Hepatocyte (in vitro differentiated cells): ENCODE results near the gene PKNOX2. TPM values are rescaled to one million over a fixed set of nuclear protein-coding genes. Genes with fewer than 3 reads are reported as not detected.

Experiments used
- DNase-seq: peaks from one replicate; pipeline ENCODE4 v3.0.0-alpha.2; 2016; ENCODE audit warnings: low spot score
- H2AFZ ChIP-seq: fragments of 200-600 bp; sonication (generic); 2 replicates; pipeline ENCODE4 v1.6.0; 2016; ENCODE audit warnings: antibody characterized with exemption, mild to moderate bottlenecking
- H3K27ac ChIP-seq: fragments of 200-600 bp; sonication (generic); 2 replicates; pipeline ENCODE4 v1.5.1; 2016; ENCODE audit warnings: mild to moderate bottlenecking
- H3K27me3 ChIP-seq: fragments of 200-600 bp; sonication (generic); 2 replicates; pipeline ENCODE4 v1.6.1; 2016
- H3K36me3 ChIP-seq: fragments of 200-600 bp; sonication (generic); replicated peaks from 2 replicates; pipeline ENCODE4 v1.5.1; 2016; ENCODE audit warnings: low read depth; ENCODE audit not compliant: insufficient read depth
- H3K4me1 ChIP-seq: fragments of 200-600 bp; sonication (generic); 2 replicates; pipeline ENCODE4 v1.5.1; 2016; ENCODE audit warnings: mild to moderate bottlenecking, moderate library complexity; ENCODE audit not compliant: insufficient read depth
- H3K4me2 ChIP-seq: fragments of 200-600 bp; sonication (generic); 2 replicates; pipeline ENCODE4 v1.6.0; 2016
- H3K4me3 ChIP-seq: fragments of 200-600 bp; sonication (generic); 2 replicates; pipeline ENCODE4 v1.5.1; 2016; ENCODE audit warnings: mild to moderate bottlenecking
- H3K79me2 ChIP-seq: fragments of 200-600 bp; sonication (generic); 2 replicates; pipeline ENCODE4 v1.6.0; 2017; ENCODE audit warnings: mild to moderate bottlenecking
- H3K9me2 ChIP-seq: fragments of 200-600 bp; sonication (generic); replicated peaks from 2 replicates; pipeline ENCODE4 v1.6.0; 2017; ENCODE audit warnings: mild to moderate bottlenecking; ENCODE audit not compliant: insufficient read depth
- H3K9me3 ChIP-seq: fragments of 200-600 bp; sonication (generic); 2 replicates; pipeline ENCODE4 v1.5.1; 2016; ENCODE audit warnings: low read depth, mild to moderate bottlenecking
- H4K20me1 ChIP-seq: fragments of 200-600 bp; sonication (generic); 2 replicates; pipeline ENCODE4 v1.6.0; 2016; ENCODE audit warnings: mild to moderate bottlenecking; ENCODE audit not compliant: insufficient read depth, poor library complexity, severe bottlenecking
- EZH2 ChIP-seq: fragments of 200-600 bp; sonication (generic); IDR thresholded peaks from 2 replicates; pipeline ENCODE4 v1.6.1; 2016; ENCODE audit warnings: antibody characterized with exemption, mild to moderate bottlenecking, borderline replicate concordance
- EZH2phosphoT487 ChIP-seq: fragments of 200-600 bp; sonication (generic); IDR thresholded peaks from one replicate; pipeline ENCODE4 v1.6.1; 2018; ENCODE audit warnings: antibody characterized with exemption, mild to moderate bottlenecking, low read depth, moderate library complexity; ENCODE audit not compliant: unreplicated experiment, severe bottlenecking
- WGBS: methylation state at CpG from one replicate; pipeline ENCODE4 v1.1.6; 2016; ENCODE audit warnings: low lambda C conversion rate; ENCODE audit errors: missing lambda C conversion rate; 5-methylcytosine and 5-hydroxymethylcytosine counted together
- polyA plus RNA-seq: library from polyadenylated mRNA; unstranded; fragments of >200 nt; fragmentation: Nextera tagmentation; extraction: Ambion mirVana; gene quantifications from 2 replicates; pipeline ENCODE4 v1.2.1, GENCODE V29; 2016
- total RNA-seq: library from RNA; depleted of rRNA; stranded (reverse); fragments of >200 nt; gene quantifications from 2 replicates; pipeline ENCODE4 v1.2.3, GENCODE V29; 2014
- TF ChIP-seq, protein P1 (sequence below): fragments of 200-600 bp; sonication (generic); IDR thresholded peaks from 2 replicates; pipeline ENCODE4 v1.5.1; 2016; ENCODE audit warnings: antibody characterized with exemption, mild to moderate bottlenecking; ENCODE audit not compliant: poor library complexity

The PKNOX2 gene
- total and polyA plus RNA-seq, 2 experiments from 2014 or later = 3.0 to 3.1 TPM

DNA sequence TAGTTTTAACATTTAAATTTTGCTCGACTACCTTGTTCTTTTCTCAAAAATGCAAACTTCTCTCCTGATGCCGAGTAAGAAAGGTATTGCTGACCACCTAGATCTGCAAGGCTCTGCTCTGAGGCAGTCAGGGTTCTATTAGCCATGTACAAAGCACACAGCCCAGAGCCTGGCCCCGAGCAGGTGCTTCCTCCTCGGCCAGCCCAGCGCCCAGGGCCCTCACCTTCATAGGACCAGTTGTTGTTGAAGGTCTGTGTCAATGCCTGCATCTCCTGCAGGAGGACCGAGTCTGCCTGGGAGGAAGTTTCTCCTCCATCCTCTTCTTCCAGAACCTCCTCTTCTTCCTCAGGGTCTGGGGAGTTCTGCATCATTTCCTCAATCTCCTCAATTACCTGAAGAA, 295.7 kb downstream of the PKNOX2 start:
- WGBS = 93% methylated on average over 6 of the region's 6 CpGs
- no peaks in the 10 kb centered on the region for H4K20me1 ChIP-seq
- no peaks in the 10 kb centered on the region for H3K27me3 ChIP-seq
- H3K4me3 ChIP-seq = no peak overlapping the region
- no peak overlapping the region for H3K4me2 ChIP-seq
- H3K9me2 ChIP-seq = no peaks in the 10 kb centered on the region
- H3K27ac ChIP-seq = no peak overlapping the region
- H3K36me3 ChIP-seq = no peaks in the 10 kb centered on the region
- peaks cover 4% of the 10 kb centered on the region for H3K4me1 ChIP-seq
- no peaks in the 10 kb centered on the region for H3K9me3 ChIP-seq
- TF ChIP-seq, protein P1, sequence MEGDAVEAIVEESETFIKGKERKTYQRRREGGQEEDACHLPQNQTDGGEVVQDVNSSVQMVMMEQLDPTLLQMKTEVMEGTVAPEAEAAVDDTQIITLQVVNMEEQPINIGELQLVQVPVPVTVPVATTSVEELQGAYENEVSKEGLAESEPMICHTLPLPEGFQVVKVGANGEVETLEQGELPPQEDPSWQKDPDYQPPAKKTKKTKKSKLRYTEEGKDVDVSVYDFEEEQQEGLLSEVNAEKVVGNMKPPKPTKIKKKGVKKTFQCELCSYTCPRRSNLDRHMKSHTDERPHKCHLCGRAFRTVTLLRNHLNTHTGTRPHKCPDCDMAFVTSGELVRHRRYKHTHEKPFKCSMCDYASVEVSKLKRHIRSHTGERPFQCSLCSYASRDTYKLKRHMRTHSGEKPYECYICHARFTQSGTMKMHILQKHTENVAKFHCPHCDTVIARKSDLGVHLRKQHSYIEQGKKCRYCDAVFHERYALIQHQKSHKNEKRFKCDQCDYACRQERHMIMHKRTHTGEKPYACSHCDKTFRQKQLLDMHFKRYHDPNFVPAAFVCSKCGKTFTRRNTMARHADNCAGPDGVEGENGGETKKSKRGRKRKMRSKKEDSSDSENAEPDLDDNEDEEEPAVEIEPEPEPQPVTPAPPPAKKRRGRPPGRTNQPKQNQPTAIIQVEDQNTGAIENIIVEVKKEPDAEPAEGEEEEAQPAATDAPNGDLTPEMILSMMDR = no peak
- no peak for TF ChIP-seq EZH2phosphoT487
- TF ChIP-seq EZH2 = no peak
- H2AFZ ChIP-seq = no peak overlapping the region
- DNase-seq = no peak
- H3K79me2 ChIP-seq = no peaks in the 10 kb centered on the region

- no peak overlapping the region for H3K27ac ChIP-seq
- no peaks in the 10 kb centered on the region for H3K9me2 ChIP-seq
- H3K9me3 ChIP-seq = no peaks in the 10 kb centered on the region
- H3K4me3 ChIP-seq = no peak overlapping the region
- WGBS = 87% methylated on average over 5 of the region's 5 CpGs
- no peaks in the 10 kb centered on the region for H3K27me3 ChIP-seq
- no peaks in the 10 kb centered on the region for H3K4me1 ChIP-seq
- H2AFZ ChIP-seq = no peak overlapping the region
- H3K36me3 ChIP-seq = no peaks in the 10 kb centered on the region
- TF ChIP-seq EZH2phosphoT487 (no peak), EZH2 (no peak)
- TF ChIP-seq, protein P1 = no peak
- DNase-seq = no peak
- no peaks in the 10 kb centered on the region for H3K79me2 ChIP-seq
- H4K20me1 ChIP-seq = no peaks in the 10 kb centered on the region
- H3K4me2 ChIP-seq = no peak overlapping the region
Observed at GRCh38 chr11:125463590-125464269, 299.2 kb downstream of the PKNOX2 start.

GRCh38 chr11:125464270-125464662, 299.7 kb downstream of the PKNOX2 start:
- H2AFZ ChIP-seq = no peak overlapping the region
- DNase-seq = no peak

More at GRCh38 chr11:125464270-125464662, 299.7 kb downstream of the PKNOX2 start:
- H3K79me2 ChIP-seq = no peaks in the 10 kb centered on the region
- H4K20me1 ChIP-seq = no peaks in the 10 kb centered on the region
- no peaks in the 10 kb centered on the region for H3K36me3 ChIP-seq
- TF ChIP-seq, protein P1 = no peak
- TF ChIP-seq EZH2phosphoT487 (no peak), EZH2 (no peak)
- H3K4me2 ChIP-seq = no peak overlapping the region
- no peaks in the 10 kb centered on the region for H3K4me1 ChIP-seq
- 80% methylated on average over 4 of the region's 4 CpGs for WGBS
- no peaks in the 10 kb centered on the region for H3K9me3 ChIP-seq
- H3K27me3 ChIP-seq = no peaks in the 10 kb centered on the region
- no peaks in the 10 kb centered on the region for H3K9me2 ChIP-seq
- H3K4me3 ChIP-seq = no peak overlapping the region
- no peak overlapping the region for H3K27ac ChIP-seq
